ENCODE results near the gene STON2. TPM values are rescaled to one million over a fixed set of nuclear protein-coding genes. Genes with fewer than 3 reads are reported as not detected.

Gene STON2
- total and polyA plus RNA-seq, 2 of the 8 experiments (the other 6 are each of a cell fraction or from before 2014, with no cell fraction given): 8.9 to 50.0 TPM

GRCh38 chr14:81235096-81235495 lies 165.0 kb downstream of the STON2 start (continued):
- TF ChIP-seq YY1 (IDR thresholded peaks at IDR 0.05; ENCODE audit: low read depth, low read length) (no peak), TCF12 (IDR thresholded peaks at IDR 0.05; ENCODE audit: low read depth, low read length) (no peak), GTF2F1 (IDR thresholded peaks at IDR 0.05; ENCODE audit: borderline replicate concordance, low read depth, low read length) (no peak), HDAC2 (IDR thresholded peaks at IDR 0.05; ENCODE audit: borderline replicate concordance in 1 of 2, low read depth in 2 of 2, low read length in 2 of 2) (no peak), E2F6 (IDR thresholded peaks at IDR 0.05) (no peak), CTCF (IDR thresholded peaks at IDR 0.05; ENCODE audit: control extremely low read depth in 1 of 3, insufficient read depth in 1 of 3, low read depth in 1 of 3, low read length in 3 of 3) (no peak), SUZ12 (IDR thresholded peaks at IDR 0.05; ENCODE audit: low read length) (no peak)

Data from H1 (cell line).